HEK293 (cell line): ENCODE results near the gene OTUB1.

Source experiments
- OSR2 ChIP-seq: fragments of 450-650 bp; formaldehyde crosslinking; IDR thresholded peaks from 2 replicates; pipeline ENCODE4 v1.5.1; 2016; ENCODE audit warnings: missing biosample characterization, missing genetic modification characterization
- OVOL3 ChIP-seq: fragments of 450-650 bp; formaldehyde crosslinking; IDR thresholded peaks from 2 replicates; pipeline ENCODE4 v1.5.1; 2016; ENCODE audit warnings: missing biosample characterization, missing genetic modification characterization
- SALL2 ChIP-seq: fragments of 450-650 bp; formaldehyde crosslinking; IDR thresholded peaks from 2 replicates; pipeline ENCODE4 v1.5.0; 2017; ENCODE audit warnings: missing biosample characterization, mild to moderate bottlenecking, missing genetic modification characterization, borderline replicate concordance
- SETDB1 ChIP-seq: IDR thresholded peaks from one replicate; pipeline ENCODE4 v1.6.1; 2017; ENCODE audit warnings: mild to moderate bottlenecking, low read length, moderate library complexity, mixed read lengths; ENCODE audit not compliant: insufficient read length
- YY1 ChIP-seq: fragments of 450-650 bp; formaldehyde crosslinking; IDR thresholded peaks from 2 replicates; pipeline ENCODE4 v1.5.1; 2018; ENCODE audit warnings: missing biosample characterization, missing genetic modification characterization
- ZNF121 ChIP-seq: fragments of 450-650 bp; formaldehyde crosslinking; IDR thresholded peaks from 2 replicates; pipeline ENCODE4 v1.5.1; 2016; ENCODE audit warnings: missing biosample characterization, missing genetic modification characterization
- ZNF274 ChIP-seq, 2 experiments: fragments of 200-500 bp in 1 of 2; fragments of 450-650 bp in 1 of 2; sonication (Bioruptor generic) in 1 of 2; formaldehyde crosslinking in 1 of 2; IDR thresholded peaks; 2 replicates each; pipeline versions ENCODE4 v1.5.1 to v1.6.1; 2014 to 2016; ENCODE audit warnings: borderline replicate concordance in 1 of 2, inconsistent platforms in 1 of 2, low read length in 1 of 2, missing biosample characterization in 1 of 2, missing genetic modification characterization in 1 of 2
- ZNF660 ChIP-seq: fragments of 450-650 bp; IDR thresholded peaks from 2 replicates; pipeline ENCODE4 v1.5.1; 2018; ENCODE audit warnings: missing biosample characterization, mild to moderate bottlenecking, missing genetic modification characterization
- ZNF830 ChIP-seq: fragments of 450-650 bp; IDR thresholded peaks from 2 replicates; pipeline ENCODE4 v1.5.0; 2018; ENCODE audit warnings: missing biosample characterization, missing genetic modification characterization, low read depth, mild to moderate bottlenecking, moderate library complexity
- TF ChIP-seq, protein P1 (sequence below): fragments of 450-650 bp; formaldehyde crosslinking; IDR thresholded peaks from 2 replicates; pipeline ENCODE4 v1.5.1; 2016; ENCODE audit warnings: missing biosample characterization, missing genetic modification characterization
- TF ChIP-seq, protein P2 (sequence below): fragments of 450-650 bp; formaldehyde crosslinking; IDR thresholded peaks from 2 replicates; pipeline ENCODE4 v1.5.1; 2016; ENCODE audit warnings: missing biosample characterization, missing genetic modification characterization
- TF ChIP-seq, protein P3 (sequence below): fragments of 450-650 bp; formaldehyde crosslinking; IDR thresholded peaks from 2 replicates; pipeline ENCODE4 v1.5.1; 2016; ENCODE audit warnings: missing biosample characterization, missing genetic modification characterization, low read depth
- TF ChIP-seq, protein P4 (sequence below): fragments of 450-650 bp; formaldehyde crosslinking; conservative IDR thresholded peaks from 2 replicates; pipeline ENCODE4 v1.5.1; 2016; ENCODE audit warnings: low read depth, missing biosample characterization, missing genetic modification characterization

DNA sequence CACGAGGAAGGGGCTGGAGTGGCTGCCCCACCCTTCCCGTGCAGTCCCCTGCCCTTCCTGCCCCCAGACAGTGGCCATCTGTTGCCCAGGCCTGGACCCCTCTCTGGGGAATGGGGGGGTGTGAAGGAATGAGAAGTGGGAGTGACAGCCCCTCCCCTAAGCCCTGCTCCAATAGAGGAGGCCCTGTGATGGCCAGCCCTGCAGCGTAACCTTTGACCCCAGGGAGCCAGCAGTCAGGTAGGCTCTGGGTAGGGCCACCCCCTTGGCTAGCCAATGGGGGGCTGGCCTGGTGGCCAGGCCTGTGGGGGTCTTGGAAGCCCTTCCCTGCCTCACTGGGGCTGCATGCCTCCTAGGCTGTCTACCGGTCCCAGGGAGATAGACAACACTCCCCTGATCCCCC lies 56.1 kb downstream of the OTUB1 start:
- TF ChIP-seq, protein P1, sequence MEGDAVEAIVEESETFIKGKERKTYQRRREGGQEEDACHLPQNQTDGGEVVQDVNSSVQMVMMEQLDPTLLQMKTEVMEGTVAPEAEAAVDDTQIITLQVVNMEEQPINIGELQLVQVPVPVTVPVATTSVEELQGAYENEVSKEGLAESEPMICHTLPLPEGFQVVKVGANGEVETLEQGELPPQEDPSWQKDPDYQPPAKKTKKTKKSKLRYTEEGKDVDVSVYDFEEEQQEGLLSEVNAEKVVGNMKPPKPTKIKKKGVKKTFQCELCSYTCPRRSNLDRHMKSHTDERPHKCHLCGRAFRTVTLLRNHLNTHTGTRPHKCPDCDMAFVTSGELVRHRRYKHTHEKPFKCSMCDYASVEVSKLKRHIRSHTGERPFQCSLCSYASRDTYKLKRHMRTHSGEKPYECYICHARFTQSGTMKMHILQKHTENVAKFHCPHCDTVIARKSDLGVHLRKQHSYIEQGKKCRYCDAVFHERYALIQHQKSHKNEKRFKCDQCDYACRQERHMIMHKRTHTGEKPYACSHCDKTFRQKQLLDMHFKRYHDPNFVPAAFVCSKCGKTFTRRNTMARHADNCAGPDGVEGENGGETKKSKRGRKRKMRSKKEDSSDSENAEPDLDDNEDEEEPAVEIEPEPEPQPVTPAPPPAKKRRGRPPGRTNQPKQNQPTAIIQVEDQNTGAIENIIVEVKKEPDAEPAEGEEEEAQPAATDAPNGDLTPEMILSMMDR (tag by site-specific recombination), result no peak
- no peak for TF ChIP-seq ZNF121
- TF ChIP-seq ZNF274 (IDR thresholded peaks at IDR 0.05; ENCODE audit: low read length), result no peak
- TF ChIP-seq ZNF274 (tag by site-specific recombination; IDR thresholded peaks at IDR 0.05; ENCODE audit: borderline replicate concordance), result no peak
- no peak for TF ChIP-seq OVOL3 (tag by site-specific recombination)
- TF ChIP-seq ZNF830 (tag by site-specific recombination), result no peak
- TF ChIP-seq SETDB1, result no peak
- TF ChIP-seq, protein P2, sequence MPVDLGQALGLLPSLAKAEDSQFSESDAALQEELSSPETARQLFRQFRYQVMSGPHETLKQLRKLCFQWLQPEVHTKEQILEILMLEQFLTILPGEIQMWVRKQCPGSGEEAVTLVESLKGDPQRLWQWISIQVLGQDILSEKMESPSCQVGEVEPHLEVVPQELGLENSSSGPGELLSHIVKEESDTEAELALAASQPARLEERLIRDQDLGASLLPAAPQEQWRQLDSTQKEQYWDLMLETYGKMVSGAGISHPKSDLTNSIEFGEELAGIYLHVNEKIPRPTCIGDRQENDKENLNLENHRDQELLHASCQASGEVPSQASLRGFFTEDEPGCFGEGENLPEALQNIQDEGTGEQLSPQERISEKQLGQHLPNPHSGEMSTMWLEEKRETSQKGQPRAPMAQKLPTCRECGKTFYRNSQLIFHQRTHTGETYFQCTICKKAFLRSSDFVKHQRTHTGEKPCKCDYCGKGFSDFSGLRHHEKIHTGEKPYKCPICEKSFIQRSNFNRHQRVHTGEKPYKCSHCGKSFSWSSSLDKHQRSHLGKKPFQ (tag by site-specific recombination), result no peak
- TF ChIP-seq ZNF660 (tag by site-specific recombination), result no peak
- TF ChIP-seq OSR2 (tag by site-specific recombination), result no peak
- TF ChIP-seq, protein P3, sequence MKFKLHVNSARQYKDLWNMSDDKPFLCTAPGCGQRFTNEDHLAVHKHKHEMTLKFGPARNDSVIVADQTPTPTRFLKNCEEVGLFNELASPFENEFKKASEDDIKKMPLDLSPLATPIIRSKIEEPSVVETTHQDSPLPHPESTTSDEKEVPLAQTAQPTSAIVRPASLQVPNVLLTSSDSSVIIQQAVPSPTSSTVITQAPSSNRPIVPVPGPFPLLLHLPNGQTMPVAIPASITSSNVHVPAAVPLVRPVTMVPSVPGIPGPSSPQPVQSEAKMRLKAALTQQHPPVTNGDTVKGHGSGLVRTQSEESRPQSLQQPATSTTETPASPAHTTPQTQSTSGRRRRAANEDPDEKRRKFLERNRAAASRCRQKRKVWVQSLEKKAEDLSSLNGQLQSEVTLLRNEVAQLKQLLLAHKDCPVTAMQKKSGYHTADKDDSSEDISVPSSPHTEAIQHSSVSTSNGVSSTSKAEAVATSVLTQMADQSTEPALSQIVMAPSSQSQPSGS (tag by site-specific recombination), result no peak
- no peak for TF ChIP-seq YY1 (tag by site-specific recombination)
- TF ChIP-seq, protein P4, sequence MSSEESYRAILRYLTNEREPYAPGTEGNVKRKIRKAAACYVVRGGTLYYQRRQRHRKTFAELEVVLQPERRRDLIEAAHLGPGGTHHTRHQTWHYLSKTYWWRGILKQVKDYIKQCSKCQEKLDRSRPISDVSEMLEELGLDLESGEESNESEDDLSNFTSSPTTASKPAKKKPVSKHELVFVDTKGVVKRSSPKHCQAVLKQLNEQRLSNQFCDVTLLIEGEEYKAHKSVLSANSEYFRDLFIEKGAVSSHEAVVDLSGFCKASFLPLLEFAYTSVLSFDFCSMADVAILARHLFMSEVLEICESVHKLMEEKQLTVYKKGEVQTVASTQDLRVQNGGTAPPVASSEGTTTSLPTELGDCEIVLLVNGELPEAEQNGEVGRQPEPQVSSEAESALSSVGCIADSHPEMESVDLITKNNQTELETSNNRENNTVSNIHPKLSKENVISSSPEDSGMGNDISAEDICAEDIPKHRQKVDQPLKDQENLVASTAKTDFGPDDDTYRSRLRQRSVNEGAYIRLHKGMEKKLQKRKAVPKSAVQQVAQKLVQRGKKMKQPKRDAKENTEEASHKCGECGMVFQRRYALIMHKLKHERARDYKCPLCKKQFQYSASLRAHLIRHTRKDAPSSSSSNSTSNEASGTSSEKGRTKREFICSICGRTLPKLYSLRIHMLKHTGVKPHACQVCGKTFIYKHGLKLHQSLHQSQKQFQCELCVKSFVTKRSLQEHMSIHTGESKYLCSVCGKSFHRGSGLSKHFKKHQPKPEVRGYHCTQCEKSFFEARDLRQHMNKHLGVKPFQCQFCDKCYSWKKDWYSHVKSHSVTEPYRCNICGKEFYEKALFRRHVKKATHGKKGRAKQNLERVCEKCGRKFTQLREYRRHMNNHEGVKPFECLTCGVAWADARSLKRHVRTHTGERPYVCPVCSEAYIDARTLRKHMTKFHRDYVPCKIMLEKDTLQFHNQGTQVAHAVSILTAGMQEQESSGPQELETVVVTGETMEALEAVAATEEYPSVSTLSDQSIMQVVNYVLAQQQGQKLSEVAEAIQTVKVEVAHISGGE (tag by site-specific recombination), result no peak
- TF ChIP-seq SALL2 (tag by site-specific recombination), result no peak
